Suprapubic skin (tissue), 4 donors: ENCODE measurements around the gene GC.
"Not testable (repeated sequence)": the region's sequence is repeated elsewhere in the genome, so short reads cannot be mapped to it uniquely, and the experiment has no call there.

Experiments used
- CTCF ChIP-seq, 2 donors: fragments of 200-600 bp in 1 of 2; fragments of 450-650 bp in 1 of 2; sonication (generic) in 1 of 2; IDR thresholded peaks; one replicate each; pipeline ENCODE4 v1.5.1; 2016 to 2019; ENCODE audit warnings: antibody characterized with exemption in 2 of 2, mild to moderate bottlenecking in 1 of 2, moderate library complexity in 1 of 2
- EP300 ChIP-seq: sonication (generic); formaldehyde crosslinking; IDR thresholded peaks from one replicate; pipeline ENCODE4 v1.6.1; 2017; ENCODE audit warnings: antibody characterized with exemption
- POLR2A ChIP-seq, 2 donors: fragments of 450-650 bp; IDR thresholded peaks; one replicate each; pipeline ENCODE4 v1.6.1; 2017; ENCODE audit warnings: antibody characterized with exemption in 2 of 2, mild to moderate bottlenecking in 2 of 2, moderate library complexity in 2 of 2
- POLR2AphosphoS5 ChIP-seq, 3 donors: sonication (generic); formaldehyde crosslinking; IDR thresholded peaks; one replicate each; pipeline ENCODE4 v1.6.1; 2017; ENCODE audit warnings: antibody characterized with exemption in 3 of 3

- not testable (repeated sequence) for TF ChIP-seq CTCF (IDR thresholded peaks at IDR 0.05); POLR2AphosphoS5 (IDR thresholded peaks at IDR 0.05); POLR2A (IDR thresholded peaks at IDR 0.05); EP300
These were observed 45.1 kb downstream of the GC start for GRCh38 chr4:71738782-71739181.
